GM12878 (cell line): ENCODE results near the gene BRSK2.

Experiments
- CTCF ChIP-seq, 3 experiments: IDR thresholded peaks in 2 of 3; conservative IDR thresholded peaks in 1 of 3; 2 replicates each; pipeline ENCODE4 v1.5.1; 2011; ENCODE audit warnings: low read depth in 3 of 3, low read length in 3 of 3, mild to moderate bottlenecking in 3 of 3, control low read depth in 2 of 3, moderate library complexity in 2 of 3, inconsistent platforms in 1 of 3, mixed read lengths in 1 of 3; ENCODE audit not compliant: control insufficient read depth in 2 of 3, insufficient read depth in 1 of 3; ENCODE audit errors: extremely low read depth in 1 of 3
- EZH2 ChIP-seq: IDR thresholded peaks from 2 replicates; pipeline ENCODE4 v1.6.1; 2012; ENCODE audit warnings: low read depth, mild to moderate bottlenecking, control low read depth, inconsistent platforms, low read length, borderline replicate concordance; ENCODE audit not compliant: control insufficient read depth
- MAX ChIP-seq: IDR thresholded peaks from 2 replicates; pipeline ENCODE4 v1.6.1; 2012; ENCODE audit warnings: low read depth, low read length, improper control_type of control experiment
- NR2C1 ChIP-seq: fragments of 450-650 bp; IDR thresholded peaks from 2 replicates; pipeline ENCODE4 v1.6.1; 2017; ENCODE audit warnings: antibody characterized with exemption, mild to moderate bottlenecking, moderate library complexity
- NRF1 ChIP-seq: conservative IDR thresholded peaks from 2 replicates; pipeline ENCODE4 v1.6.1; 2011; ENCODE audit warnings: mild to moderate bottlenecking, low read depth, low read length, improper control_type of control experiment
- POLR2A ChIP-seq: IDR thresholded peaks from 2 replicates; pipeline ENCODE4 v1.6.1; 2011; ENCODE audit warnings: low read depth, mild to moderate bottlenecking, low read length
- POU2F2 ChIP-seq: IDR thresholded peaks from 3 replicates; pipeline ENCODE4 v1.6.1; 2011; ENCODE audit warnings: low read depth, mild to moderate bottlenecking, low read length, borderline replicate concordance
- RFX5 ChIP-seq: IDR thresholded peaks from 2 replicates; pipeline ENCODE4 v1.6.1; 2011; ENCODE audit warnings: low read depth, low read length, improper control_type of control experiment
- SUZ12 ChIP-seq: fragments of 200-600 bp; sonication (generic); IDR thresholded peaks from one replicate; pipeline ENCODE4 v1.6.1; 2018; ENCODE audit warnings: antibody characterized with exemption, mild to moderate bottlenecking; ENCODE audit not compliant: unreplicated experiment
- TARDBP ChIP-seq: IDR thresholded peaks from 2 replicates; pipeline ENCODE4 v1.6.1; 2016; ENCODE audit warnings: borderline replicate concordance
- TCF12 ChIP-seq: IDR thresholded peaks from 2 replicates; pipeline ENCODE4 v1.6.1; 2011; ENCODE audit warnings: low read depth, mild to moderate bottlenecking, low read length
- USF2 ChIP-seq: IDR thresholded peaks from 2 replicates; pipeline ENCODE4 v1.6.1; 2011; ENCODE audit warnings: low read depth, low read length, improper control_type of control experiment, borderline replicate concordance
- ZNF274 ChIP-seq: IDR thresholded peaks from one replicate; pipeline ENCODE4 v1.8.0; 2011; ENCODE audit not compliant: insufficient read length, insufficient read depth

GRCh38 chr11:1509626-1510255 is 120.0 kb downstream of the BRSK2 start:
- TF ChIP-seq CTCF (IDR thresholded peaks at IDR 0.05 in 2 of 3, conservative IDR thresholded peaks at IDR 0.05 in 1 of 3; ENCODE audit: control insufficient read depth in 2 of 3, extremely low read depth in 1 of 3, insufficient read depth in 1 of 3, low read depth in 3 of 3, low read length in 3 of 3) (no peak), NR2C1 (no peak), USF2 (no peak), SUZ12 (no peak), TARDBP (no peak), POU2F2 (no peak), EZH2 (no peak), MAX (no peak), NRF1 (no peak), TCF12 (no peak), ZNF274 (no peak), POLR2A (no peak), RFX5 (no peak)
